GM23338 (cell line): Measurements from ENCODE around the gene CTDP1. TPM values are rescaled to one million over a fixed set of nuclear protein-coding genes. Genes with fewer than 3 reads are reported as not detected.

ENCODE experiments used
- ATAC-seq: fragments of 200-7000 bp; cut with Tn5 transposase; 3 replicates; pipeline ENCODE4 v1.9.1; 2020
- DNase-seq: peaks from one replicate; pipeline ENCODE4 v3.0.0-alpha.2; 2015; ENCODE audit warnings: low spot score
- H2AFZ ChIP-seq: fragments of 200-600 bp; sonication (generic); 2 replicates; pipeline ENCODE4 v1.8.0; 2016; ENCODE audit warnings: antibody characterized with exemption, mild to moderate bottlenecking, moderate library complexity
- H3F3A ChIP-seq: fragments of 200-600 bp; sonication (generic); replicated peaks from 2 replicates; pipeline ENCODE4 v1.8.0; 2017; ENCODE audit warnings: antibody characterized with exemption, mixed run types, low read depth
- H3K27ac ChIP-seq: fragments of 200-600 bp; sonication (generic); 2 replicates; pipeline ENCODE4 v1.6.1; 2016; ENCODE audit warnings: low read depth
- H3K27me3 ChIP-seq: fragments of 200-600 bp; sonication (generic); 2 replicates; pipeline ENCODE4 v1.8.0; 2016; ENCODE audit warnings: mild to moderate bottlenecking, mixed run types, moderate library complexity; ENCODE audit not compliant: insufficient read depth
- H3K36me3 ChIP-seq: fragments of 200-600 bp; sonication (generic); 2 replicates; pipeline ENCODE4 v1.8.0; 2016; ENCODE audit warnings: mild to moderate bottlenecking; ENCODE audit not compliant: insufficient read depth
- H3K4me1 ChIP-seq: fragments of 200-600 bp; sonication (generic); 2 replicates; pipeline ENCODE4 v1.8.0; 2016; ENCODE audit warnings: mild to moderate bottlenecking, moderate library complexity; ENCODE audit not compliant: insufficient read depth
- H3K4me2 ChIP-seq: fragments of 200-600 bp; sonication (generic); 2 replicates; pipeline ENCODE4 v1.7.1; 2017; ENCODE audit warnings: mixed run types
- H3K4me3 ChIP-seq: fragments of 200-600 bp; sonication (generic); 2 replicates; pipeline ENCODE4 v1.6.1; 2016; ENCODE audit warnings: mixed run types
- H3K79me2 ChIP-seq: fragments of 200-600 bp; sonication (generic); replicated peaks from 2 replicates; pipeline ENCODE4 v1.8.0; 2017; ENCODE audit warnings: mild to moderate bottlenecking; ENCODE audit not compliant: insufficient read depth
- H3K9me2 ChIP-seq: fragments of 200-600 bp; sonication (generic); 2 replicates; pipeline ENCODE4 v1.8.0; 2017; ENCODE audit not compliant: insufficient read depth
- H4K20me1 ChIP-seq: fragments of 200-600 bp; sonication (generic); replicated peaks from 2 replicates; pipeline ENCODE4 v1.8.0; 2017; ENCODE audit warnings: mild to moderate bottlenecking; ENCODE audit not compliant: insufficient read depth
- H3K27ac Mint-ChIP-seq: 2 replicates; pipeline ENCODE4 v1.8.0; 2020; ENCODE audit warnings: inconsistent platforms, mild to moderate bottlenecking, moderate library complexity, mixed read lengths
- H3K27me3 Mint-ChIP-seq: 3 replicates; pipeline ENCODE4 v1.8.0; 2022; ENCODE audit warnings: low read depth, mild to moderate bottlenecking, moderate library complexity, mixed read lengths, inconsistent platforms; ENCODE audit not compliant: insufficient read depth, poor library complexity
- H3K36me3 Mint-ChIP-seq: 3 replicates; pipeline ENCODE4 v1.8.0; 2021; ENCODE audit warnings: low read depth, mild to moderate bottlenecking, inconsistent platforms, moderate library complexity, mixed read lengths
- H3K4me1 Mint-ChIP-seq: 3 replicates; pipeline ENCODE4 v1.8.0; 2020; ENCODE audit warnings: mild to moderate bottlenecking, inconsistent platforms, mixed read lengths
- H3K4me3 Mint-ChIP-seq: 3 replicates; pipeline ENCODE4 v1.8.0; 2021; ENCODE audit warnings: moderate library complexity, mild to moderate bottlenecking, inconsistent platforms, mixed read lengths
- H3K9me3 Mint-ChIP-seq: 3 replicates; pipeline ENCODE4 v1.8.0; 2020; ENCODE audit warnings: moderate library complexity, mild to moderate bottlenecking, inconsistent platforms, mixed read lengths
- CTCF ChIP-seq, 2 experiments: fragments of 200-600 bp in 1 of 2; sonication (generic) in 1 of 2; conservative IDR thresholded peaks; 2 replicates each; pipeline versions ENCODE4 v1.5.1 to v1.6.1; 2016 to 2017; ENCODE audit warnings: antibody characterized with exemption in 2 of 2, low read depth in 2 of 2, mild to moderate bottlenecking in 2 of 2, moderate library complexity in 1 of 2
- EZH2 ChIP-seq: fragments of 200-600 bp; sonication (generic); IDR thresholded peaks from one replicate; pipeline ENCODE4 v1.8.0; 2017; ENCODE audit warnings: antibody characterized with exemption, mild to moderate bottlenecking, low read depth; ENCODE audit not compliant: unreplicated experiment
- NANOG ChIP-seq: IDR thresholded peaks from 2 replicates; pipeline ENCODE4 v1.6.1; 2016; ENCODE audit warnings: antibody characterized with exemption, borderline replicate concordance
- REST ChIP-seq: IDR thresholded peaks from one replicate; pipeline ENCODE4 v1.6.1; 2018; ENCODE audit warnings: antibody characterized with exemption; ENCODE audit not compliant: unreplicated experiment
- STAT1 ChIP-seq: IDR thresholded peaks from one replicate; pipeline ENCODE4 v1.6.1; 2016; ENCODE audit warnings: antibody characterized with exemption; ENCODE audit not compliant: unreplicated experiment
- ZNF114 ChIP-seq: fragments of 250-450 bp; sonication (Bioruptor Pico); IDR thresholded peaks from 2 replicates; pipeline ENCODE4 v1.5.0; 2020; ENCODE audit warnings: mild to moderate bottlenecking, moderate library complexity
- ZNF331 ChIP-seq: fragments of 250-450 bp; sonication (Bioruptor Pico); IDR thresholded peaks from 2 replicates; pipeline ENCODE4 v1.5.0; 2020; ENCODE audit warnings: low read depth, mild to moderate bottlenecking, moderate library complexity
- polyA plus RNA-seq: library from polyadenylated mRNA; unstranded; fragments of >200 nt; fragmentation: Nextera tagmentation; extraction: Ambion mirVana; gene quantifications from 2 replicates; pipeline ENCODE4 v1.2.1, GENCODE V29; 2016
- total RNA-seq: library from RNA; depleted of rRNA; stranded (reverse); fragments of >200 nt; shearing (Covaris generic); gene quantifications from 2 replicates; pipeline ENCODE4 v1.2.3, GENCODE V29; 2014

The CTDP1 gene
- total and polyA plus RNA-seq, 2 experiments from 2014 or later: 9.4 to 51.6 TPM

- TF ChIP-seq REST (no peak), STAT1 (no peak)
Measured at GRCh38 chr18:79630281-79631095, 49.1 kb upstream of the CTDP1 start (continued).

- peaks cover 9% of the 10 kb centered on the region for H3K36me3 Mint-ChIP-seq
- Histone ChIP-seq H3K36me3 (no peaks in the 10 kb centered on the region), H3K4me1 (no peaks in the 10 kb centered on the region), H4K20me1 (no peaks in the 10 kb centered on the region), H2AFZ (no peak overlapping the region), H3K79me2 (no peaks in the 10 kb centered on the region), H3K4me2 (no peak overlapping the region), H3K9me2 (no peaks in the 10 kb centered on the region), H3K27me3 (no peaks in the 10 kb centered on the region), H3F3A (no peaks in the 10 kb centered on the region), H3K4me3 (no peak overlapping the region), H3K27ac (no peak overlapping the region)
- H3K27me3 Mint-ChIP-seq: peaks cover 14% of the 10 kb centered on the region
- ATAC-seq: no peak
- no peak for DNase-seq
- TF ChIP-seq CTCF (conservative IDR thresholded peaks at IDR 0.05; ENCODE audit: low read depth in 2 of 2): no peak
- TF ChIP-seq EZH2: no peak
- no peak for TF ChIP-seq ZNF114 (CRISPR knock-in tag)
- no peak overlapping the region for H3K27ac Mint-ChIP-seq
- no peaks in the 10 kb centered on the region for H3K4me1 Mint-ChIP-seq
- peaks cover 23% of the 10 kb centered on the region for H3K9me3 Mint-ChIP-seq
- H3K4me3 Mint-ChIP-seq: no peak overlapping the region
Measured at GRCh38 chr18:79631096-79631507, 48.5 kb upstream of the CTDP1 start.

- Mint-ChIP-seq H3K27me3 (peaks cover 14% of the 10 kb centered on the region), H3K27ac (no peak overlapping the region), H3K4me1 (no peaks in the 10 kb centered on the region), H3K36me3 (peaks cover 9% of the 10 kb centered on the region), H3K9me3 (peaks cover 23% of the 10 kb centered on the region), H3K4me3 (no peak overlapping the region)
- ATAC-seq: no peak
- Histone ChIP-seq H3K27ac (no peak overlapping the region), H3K4me1 (no peaks in the 10 kb centered on the region), H2AFZ (no peak overlapping the region), H3K9me2 (no peaks in the 10 kb centered on the region), H3K27me3 (no peaks in the 10 kb centered on the region), H3K36me3 (no peaks in the 10 kb centered on the region), H3K79me2 (no peaks in the 10 kb centered on the region), H3F3A (no peaks in the 10 kb centered on the region), H4K20me1 (no peaks in the 10 kb centered on the region; the same call in 1 of the 2 replicates), H3K4me2 (no peak overlapping the region), H3K4me3 (no peak overlapping the region)
- TF ChIP-seq CTCF (conservative IDR thresholded peaks at IDR 0.05; ENCODE audit: low read depth in 2 of 2) (no peak), ZNF331 (CRISPR knock-in tag) (no peak), NANOG (no peak)
- no peak for DNase-seq
Measured at GRCh38 chr18:79631761-79632446, 47.7 kb upstream of the CTDP1 start.
